Astrocyte of the spinal cord (primary cell): ENCODE measurements around the gene IGSF23.
A peak's percentile ranks its signal among the peaks of the same experiment; 100 is the strongest.

Source experiments
- DNase-seq: peaks from one replicate; pipeline ENCODE4 v3.0.0; 2011; ENCODE audit warnings: low read depth, low spot score
- H3K4me3 ChIP-seq: 2 replicates; pipeline ENCODE4 v1.5.1; 2011; ENCODE audit warnings: low read depth, mild to moderate bottlenecking, low read length, moderate library complexity
- CTCF ChIP-seq: IDR thresholded peaks from 2 replicates; pipeline ENCODE4 v1.5.1; 2012; ENCODE audit warnings: low read depth, mild to moderate bottlenecking, low read length, inconsistent platforms
- in situ Hi-C: cut with HindIII; loops from 2 replicates; pipeline ENCODE4 v1.10.0; 2017; ENCODE audit warnings: low sequenced_read_pairs

The IGSF23 gene

GRCh38 chr19:44636439-44637389, 23.4 kb downstream of the IGSF23 start:
- no peak for DNase-seq
- no peak for TF ChIP-seq CTCF
- in situ Hi-C loops: no loop called here
- H3K4me3 ChIP-seq: no peak overlapping the region

- in situ Hi-C loops: no loop called here
- TF ChIP-seq CTCF: no peak
- no peak overlapping the region for H3K4me3 ChIP-seq
- no peak for DNase-seq
Observed at GRCh38 chr19:44637390-44637764, 24.0 kb downstream of the IGSF23 start.

DNA sequence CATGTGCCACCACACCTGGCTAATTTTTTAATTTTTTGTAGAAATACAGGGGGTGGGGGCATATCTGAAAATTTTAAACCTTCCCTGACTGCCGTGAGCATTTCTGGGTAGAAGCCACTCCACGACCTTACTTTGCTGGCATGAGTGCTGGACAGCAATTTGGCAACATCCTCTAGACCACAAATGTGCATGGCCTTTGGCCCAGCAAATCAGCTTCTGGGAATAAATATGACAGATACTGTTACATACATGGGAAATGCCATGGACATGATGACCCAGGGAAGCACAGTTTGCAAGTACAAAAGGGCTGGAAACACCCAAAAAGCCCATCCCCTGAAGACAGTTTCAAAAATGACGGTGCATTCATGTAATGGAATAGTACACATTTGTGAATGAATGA, 27.2 kb downstream of the IGSF23 start:
- DNase-seq: peak; percentile 52
- in situ Hi-C loops: no loop called here
- no peak overlapping the region for H3K4me3 ChIP-seq
- TF ChIP-seq CTCF: no peak

DNA sequence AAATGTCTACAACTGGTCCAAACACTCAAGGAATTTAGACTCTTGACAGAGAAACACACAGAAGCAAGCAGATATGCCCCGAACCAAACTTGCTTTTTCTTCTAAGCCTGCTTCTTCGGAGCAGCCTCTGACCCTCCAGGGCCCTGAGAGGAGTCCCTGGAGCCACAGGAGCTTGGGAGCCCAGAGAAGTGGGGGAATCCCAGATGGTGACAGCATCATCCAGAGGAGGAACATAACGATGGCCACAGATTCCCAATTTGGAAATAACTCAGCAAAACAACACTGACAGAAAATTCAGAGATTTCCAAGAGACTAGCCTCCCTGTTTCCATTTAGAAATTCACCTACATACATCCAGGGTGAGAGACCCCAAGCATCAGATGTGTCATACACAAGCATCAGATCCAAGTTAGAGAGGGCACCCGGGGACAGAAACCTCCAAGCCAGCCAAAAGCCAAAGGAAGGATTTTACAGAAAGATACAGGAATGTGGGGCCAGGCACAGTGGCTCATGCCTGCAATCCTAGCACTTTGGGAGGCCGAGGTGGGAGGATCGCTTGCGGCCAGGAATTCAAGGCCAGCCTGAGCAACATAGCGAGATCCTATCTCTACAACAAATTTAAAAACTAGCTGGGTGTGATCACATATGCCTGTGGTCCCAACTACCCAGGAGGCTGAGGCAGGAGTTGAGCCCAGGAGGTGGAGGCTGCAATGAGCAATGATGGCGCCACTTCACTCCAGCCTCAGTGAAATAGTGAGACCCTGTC, 28.3 kb downstream of the IGSF23 start:
- DNase-seq: no peak
- no peak overlapping the region for H3K4me3 ChIP-seq
- TF ChIP-seq CTCF: no peak
- in situ Hi-C loops: no loop called here

GRCh38 chr19:44642377-44642776, 29.0 kb downstream of the IGSF23 start:
- no peak overlapping the region for H3K4me3 ChIP-seq
- DNase-seq: no peak
- in situ Hi-C loops: no loop called here
- no peak for TF ChIP-seq CTCF

- no peak for TF ChIP-seq CTCF
- peak within 1 kb of the TSS; percentile 87 for H3K4me3 ChIP-seq
- DNase-seq: peak; percentile 76
- in situ Hi-C loops: no loop called here
Observed at GRCh38 chr19:44643605-44644401, 30.4 kb downstream of the IGSF23 start, which contains the start of gene PVR. TSS of gene PVR (plus strand) at chr19:44643910. CDS start at chr19:44644097, 187 bp downstream.
